RPMI7951 (cell line): ENCODE data around the gene NDEL1. TPM values are rescaled to one million over a fixed set of nuclear protein-coding genes. Genes with fewer than 3 reads are reported as not detected.

Experiments
- DNase-seq: peaks from one replicate; pipeline ENCODE4 v3.0.0-alpha.2; 2012; ENCODE audit warnings: low read depth
- total RNA-seq: library from RNA; depleted of rRNA; stranded (reverse); fragments of >200 nt; shearing (Covaris generic); gene quantifications from 2 replicates; pipeline ENCODE4 v1.2.3, GENCODE V29; 2014

The NDEL1 gene
- total RNA-seq, 1 experiment from 2014 or later: 23.6 TPM

DNA sequence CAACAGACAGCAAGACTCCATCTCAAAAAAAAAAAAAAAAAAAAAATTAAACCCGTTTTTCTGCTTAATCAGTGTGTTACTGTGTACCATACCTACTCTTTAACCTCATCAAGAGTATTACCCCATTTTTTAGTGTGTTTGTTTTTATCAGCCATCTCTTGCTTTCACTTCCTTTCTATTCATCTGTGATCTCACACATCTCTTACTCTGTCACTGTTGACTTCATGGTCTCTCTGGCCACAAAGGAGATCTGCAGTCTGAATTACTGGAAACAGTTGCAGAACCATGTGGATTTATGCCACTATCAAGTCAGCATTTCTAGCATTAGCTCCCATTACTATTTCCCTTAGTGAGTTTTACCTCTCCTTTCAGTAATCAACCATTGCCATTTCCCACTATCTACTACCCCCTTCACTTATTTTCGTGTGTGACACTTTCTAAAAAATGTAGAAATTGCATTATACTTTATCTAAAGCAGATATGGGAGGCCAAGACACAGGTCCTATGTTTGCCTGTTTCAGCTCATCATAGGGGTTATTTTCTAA, 20.1 kb downstream of the NDEL1 start:
- no peak for DNase-seq

DNA sequence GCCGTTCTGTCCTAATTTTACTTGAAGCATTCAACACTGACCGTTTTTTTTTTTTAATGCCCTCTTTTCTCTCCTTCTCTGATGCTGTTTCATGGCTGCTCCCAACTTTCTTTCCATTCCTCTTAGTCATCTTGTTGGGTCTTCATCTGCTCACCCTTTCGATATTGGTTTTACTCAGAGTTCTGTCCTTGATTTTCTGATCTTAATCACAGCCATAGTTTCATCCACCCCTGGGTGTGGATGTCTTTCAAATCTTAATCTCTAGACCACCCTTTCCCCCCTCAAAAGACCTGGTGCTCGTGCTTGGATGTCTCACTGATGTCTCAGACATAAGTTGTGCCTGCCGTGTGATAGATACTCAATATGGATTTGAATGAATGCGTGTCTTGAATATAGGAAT, 22.4 kb downstream of the NDEL1 start:
- no peak for DNase-seq

DNA sequence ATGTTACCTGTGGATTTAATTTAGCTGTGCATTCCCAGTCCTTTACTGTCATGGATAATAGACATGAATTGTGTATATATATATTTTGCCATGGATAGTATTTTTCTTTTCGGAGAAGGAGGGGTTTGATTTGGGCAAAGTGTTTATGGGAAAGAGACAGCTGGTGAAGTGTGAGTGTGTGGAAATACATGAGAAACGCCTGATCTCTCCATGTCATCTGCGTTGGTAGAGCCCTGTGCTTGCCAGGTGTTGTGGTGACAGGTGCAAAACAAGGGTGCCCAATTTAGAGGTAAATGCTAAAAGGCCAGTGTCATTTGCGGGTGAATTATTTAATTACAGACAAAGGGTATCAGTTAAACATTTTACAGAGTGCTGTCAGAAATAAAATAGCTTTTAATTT, 23.4 kb downstream of the NDEL1 start:
- no peak for DNase-seq

DNA sequence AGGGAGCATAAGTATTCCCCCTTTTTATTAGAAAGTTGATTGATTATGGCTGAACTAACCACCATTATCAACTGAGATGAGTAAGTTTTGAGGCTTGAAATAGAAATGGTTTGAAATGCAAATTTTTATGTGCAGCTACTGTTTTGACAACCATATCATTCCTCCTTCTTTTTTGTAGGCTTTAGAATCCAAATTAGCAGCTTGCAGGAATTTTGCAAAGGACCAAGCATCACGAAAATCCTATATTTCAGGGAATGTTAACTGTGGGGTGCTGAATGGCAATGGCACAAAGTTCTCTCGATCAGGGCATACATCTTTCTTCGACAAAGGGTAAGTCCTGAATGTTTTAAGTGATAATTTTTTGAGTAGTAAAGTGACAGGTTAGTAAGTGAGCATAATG, 24.1 kb downstream of the NDEL1 start:
- DNase-seq: no peak

DNA sequence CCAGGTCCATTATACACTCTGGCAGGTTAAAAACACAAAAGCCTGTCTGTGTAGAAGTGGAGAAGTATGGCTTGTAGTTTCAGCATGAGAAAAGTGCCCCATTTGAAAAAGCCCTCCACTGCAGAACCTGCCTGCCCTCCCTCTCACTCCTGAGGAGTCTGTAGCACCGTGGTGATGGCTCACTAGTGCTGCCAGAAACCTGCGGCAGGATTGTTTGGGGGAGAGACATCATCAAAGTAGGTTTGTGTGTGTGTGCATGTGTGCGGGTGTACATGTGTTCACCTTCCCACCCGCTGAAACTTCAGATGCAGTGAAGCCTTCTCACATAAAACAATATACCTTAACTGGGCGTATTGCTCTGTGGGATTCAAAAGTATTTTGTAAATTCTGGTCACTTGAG, 26.9 kb downstream of the NDEL1 start:
- no peak for DNase-seq

DNA sequence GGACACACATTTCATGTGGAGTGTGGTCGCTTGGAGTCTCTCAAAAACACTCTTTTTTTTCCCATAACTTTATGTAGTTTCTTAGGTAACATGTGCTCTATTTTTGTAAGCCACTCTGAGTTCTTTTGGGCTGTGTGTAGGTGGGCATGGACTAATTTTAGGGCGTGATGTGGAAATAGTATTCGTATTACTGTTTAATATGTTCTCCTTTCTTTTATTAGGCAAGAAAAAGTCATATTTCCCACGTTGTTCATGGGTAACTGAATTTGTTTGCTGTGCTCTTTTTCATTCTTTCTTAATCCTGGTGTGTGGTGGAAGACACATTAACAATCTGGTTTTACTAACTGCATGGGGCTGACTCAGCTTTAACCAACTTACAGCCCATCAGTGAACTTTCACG, 27.4 kb downstream of the NDEL1 start:
- no peak for DNase-seq

DNA sequence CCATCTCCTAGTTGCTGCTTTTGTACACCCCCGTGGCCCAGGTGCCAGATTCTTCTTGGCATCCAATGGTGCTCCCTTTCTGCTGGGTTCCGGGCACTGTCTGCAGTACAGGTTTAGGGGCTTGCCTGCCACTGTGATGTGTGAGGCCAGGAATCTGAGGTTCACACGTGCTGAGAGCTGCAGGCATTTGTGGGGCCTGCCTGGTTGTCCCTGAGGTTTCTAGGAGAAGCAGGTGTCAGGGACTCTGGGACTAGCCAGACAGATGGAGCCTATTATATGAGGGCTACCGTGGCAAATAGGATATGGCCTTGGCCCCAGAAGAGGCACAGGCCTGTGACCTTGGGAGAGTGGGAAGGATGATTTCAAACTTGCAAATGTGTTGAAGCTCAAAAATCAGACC, 29.3 kb downstream of the NDEL1 start:
- no peak for DNase-seq

DNA sequence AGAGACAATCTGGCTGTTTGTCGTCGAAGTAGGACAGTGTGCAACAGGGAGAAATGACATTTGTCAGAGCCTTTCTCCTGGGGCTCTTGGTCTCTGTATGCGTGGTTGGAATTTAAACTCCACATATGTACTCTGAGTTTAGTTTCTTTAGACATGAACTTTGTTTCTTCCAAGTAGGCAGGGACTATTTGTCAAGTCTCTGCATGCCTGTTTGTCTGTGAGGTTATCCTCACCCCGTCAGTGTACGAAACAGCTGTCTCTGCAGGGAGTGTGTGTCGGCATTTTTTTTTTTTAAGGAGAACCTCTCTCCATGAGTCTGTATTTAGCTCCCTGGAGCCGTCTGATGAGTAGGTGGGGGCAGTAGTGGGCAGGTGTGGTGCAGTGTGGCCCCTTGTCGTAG, 29.7 kb downstream of the NDEL1 start:
- no peak for DNase-seq

DNA sequence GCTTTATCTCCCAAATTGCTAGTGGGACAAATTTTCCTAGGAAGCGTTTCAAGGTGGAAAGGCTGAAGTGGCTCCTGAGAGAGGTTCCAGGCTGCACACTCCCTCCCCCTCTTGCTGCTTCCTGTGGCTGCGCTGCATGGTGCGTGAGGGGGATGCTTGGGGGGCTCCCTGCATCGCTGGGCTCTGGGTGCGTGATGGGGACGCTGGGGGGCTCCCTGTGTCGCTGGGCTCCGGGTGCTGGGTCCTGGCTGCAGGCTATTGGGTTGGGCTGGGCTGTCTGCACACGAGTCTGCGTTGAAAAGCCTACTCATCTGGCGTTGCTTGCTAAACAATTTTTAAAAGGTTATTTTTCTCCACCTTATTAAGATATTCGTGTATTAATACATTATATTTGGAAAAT, 30.1 kb downstream of the NDEL1 start:
- no peak for DNase-seq

DNA sequence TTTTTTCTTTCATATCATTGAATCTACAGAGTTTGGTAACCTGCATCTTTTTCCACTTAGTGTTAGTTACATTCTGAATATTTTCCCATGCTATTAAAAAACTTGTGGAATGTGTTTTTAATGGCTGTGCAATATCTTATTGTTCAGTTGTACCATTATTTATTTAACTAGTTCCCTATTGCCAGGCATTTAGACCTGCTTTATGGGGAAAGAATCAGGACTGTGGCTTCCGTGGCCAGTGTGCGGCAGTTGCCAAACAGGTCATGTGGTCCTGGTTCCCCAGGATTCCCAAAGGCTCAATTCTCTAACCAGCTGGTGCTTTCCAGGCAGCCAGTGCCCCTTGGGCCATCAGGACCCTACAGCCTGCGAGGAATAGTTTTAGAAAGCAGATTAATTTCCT, 30.8 kb downstream of the NDEL1 start:
- no peak for DNase-seq

DNA sequence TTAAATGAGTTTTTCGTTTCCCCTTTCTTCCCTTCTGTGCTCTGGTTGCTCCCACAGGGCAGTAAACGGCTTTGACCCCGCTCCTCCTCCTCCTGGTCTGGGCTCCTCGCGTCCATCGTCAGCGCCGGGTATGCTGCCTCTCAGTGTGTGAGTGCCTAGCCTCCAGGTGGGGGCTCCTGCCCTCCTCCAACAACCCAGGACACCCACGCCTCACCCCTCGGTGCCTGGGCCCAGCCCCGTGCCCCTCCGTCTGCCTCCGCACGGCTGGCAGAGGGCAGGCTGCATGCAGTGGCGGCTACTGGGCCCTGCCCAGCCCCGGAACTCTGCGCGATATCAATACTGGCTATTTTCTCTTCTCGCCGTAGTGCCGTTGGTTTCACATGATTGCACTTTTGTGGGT, 31.2 kb downstream of the NDEL1 start:
- DNase-seq: no peak

DNA sequence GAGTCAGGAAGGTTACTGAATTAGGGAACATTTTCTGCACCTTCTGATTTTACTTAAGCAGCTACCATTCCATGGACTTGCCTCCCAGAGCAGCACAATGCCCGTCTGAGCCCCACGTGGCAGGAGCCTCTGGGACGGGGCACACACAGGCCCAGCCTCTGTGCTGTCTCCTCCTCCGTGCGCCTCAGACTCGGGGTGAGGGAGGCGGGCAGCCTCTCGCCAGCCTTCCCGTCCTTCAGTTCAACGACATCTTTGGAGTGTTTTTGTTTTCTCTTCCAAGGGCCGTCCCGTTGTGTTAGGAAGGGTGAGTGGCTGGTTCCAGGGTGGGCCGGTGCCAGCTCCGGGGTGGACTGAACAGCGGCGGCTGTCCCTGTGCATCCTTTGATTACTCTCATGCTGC, 31.8 kb downstream of the NDEL1 start:
- no peak for DNase-seq

DNA sequence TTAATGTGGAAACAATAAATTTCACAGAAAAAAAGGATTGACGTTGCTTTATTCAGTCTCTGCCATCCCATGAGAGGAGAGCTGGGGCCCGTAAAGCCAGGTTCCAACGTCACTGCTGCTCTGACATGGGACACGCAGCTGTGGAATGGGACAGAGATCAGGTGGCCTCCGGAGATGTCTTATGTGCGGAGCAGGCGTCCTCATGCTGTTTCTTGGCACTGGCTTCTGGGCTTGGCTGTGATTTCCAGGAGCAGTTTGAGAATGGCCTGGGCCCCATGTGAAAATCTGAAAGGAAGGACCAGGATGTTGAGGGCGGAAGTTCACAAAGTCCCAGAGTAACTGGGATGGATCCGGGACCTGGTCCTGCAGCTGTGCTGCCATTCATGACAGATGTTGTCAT, 32.4 kb downstream of the NDEL1 start:
- no peak for DNase-seq

DNA sequence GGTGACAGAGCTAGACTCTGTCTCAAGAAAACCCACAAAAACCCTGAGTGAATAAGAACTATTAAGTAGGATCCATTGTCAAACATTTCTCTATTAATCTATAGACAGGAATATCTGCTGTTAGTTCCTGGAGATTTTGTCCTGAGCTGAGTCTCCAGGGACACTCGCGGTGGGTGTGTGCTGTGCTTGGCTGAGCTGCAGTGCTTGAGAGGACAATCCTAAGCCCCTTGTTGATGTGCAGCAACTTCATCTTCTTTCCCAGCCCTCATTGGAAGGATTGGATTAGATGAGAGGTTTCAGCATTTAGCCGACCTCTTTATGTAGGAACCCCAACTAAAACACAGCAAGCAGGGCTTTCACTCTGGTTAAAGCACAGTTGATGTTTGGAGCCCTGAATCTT, 33.3 kb downstream of the NDEL1 start:
- DNase-seq: no peak

DNA sequence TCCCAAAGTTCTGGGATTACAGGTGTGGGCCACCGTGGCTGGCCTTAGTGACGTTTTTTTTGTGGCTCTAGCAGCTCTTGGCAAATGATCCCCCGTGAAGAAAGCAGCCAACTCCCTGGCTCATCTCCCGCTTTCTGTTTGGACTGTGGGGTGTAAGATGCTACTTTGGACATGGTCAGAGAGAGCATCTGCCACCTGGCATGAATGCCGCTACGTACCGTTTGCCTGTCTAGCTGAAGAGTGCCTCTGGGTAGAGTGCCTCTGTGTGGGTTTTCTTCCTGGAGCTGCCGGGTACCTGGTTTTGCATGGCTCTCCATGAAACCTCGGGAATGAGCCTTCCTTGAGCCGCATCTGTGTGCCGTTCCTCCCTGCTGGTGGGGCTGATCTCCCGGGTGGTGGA, 34.3 kb downstream of the NDEL1 start:
- DNase-seq: no peak

DNA sequence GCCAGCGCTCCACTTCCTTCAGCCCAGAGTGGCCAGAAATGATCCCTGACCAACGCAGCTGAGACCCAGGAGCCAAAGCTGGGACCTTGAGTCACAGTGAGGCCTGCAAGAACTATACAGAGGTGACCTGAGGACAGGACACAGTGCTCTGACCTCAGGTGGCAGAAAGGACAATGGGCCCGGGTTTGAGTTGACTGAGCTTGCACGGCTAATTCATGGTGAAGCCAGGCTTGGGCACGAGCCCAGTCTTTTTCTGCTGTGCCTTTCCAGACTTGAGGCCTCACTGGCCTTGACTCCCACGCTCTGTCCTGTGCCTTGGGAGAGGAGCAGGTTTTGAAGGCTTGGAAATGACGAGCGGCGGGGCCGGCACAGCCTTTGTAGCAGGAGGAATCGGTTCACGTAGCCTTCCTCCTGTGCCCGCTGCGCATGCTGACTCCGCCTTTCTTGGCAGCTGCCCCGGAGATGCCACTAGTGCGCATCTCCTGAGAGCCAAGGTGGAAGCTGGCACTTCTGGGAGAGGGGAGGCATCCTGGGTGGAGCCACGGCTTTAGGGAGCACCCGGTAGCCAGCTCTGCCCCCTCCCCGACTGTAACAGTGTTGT, 34.9 kb downstream of the NDEL1 start:
- no peak for DNase-seq

DNA sequence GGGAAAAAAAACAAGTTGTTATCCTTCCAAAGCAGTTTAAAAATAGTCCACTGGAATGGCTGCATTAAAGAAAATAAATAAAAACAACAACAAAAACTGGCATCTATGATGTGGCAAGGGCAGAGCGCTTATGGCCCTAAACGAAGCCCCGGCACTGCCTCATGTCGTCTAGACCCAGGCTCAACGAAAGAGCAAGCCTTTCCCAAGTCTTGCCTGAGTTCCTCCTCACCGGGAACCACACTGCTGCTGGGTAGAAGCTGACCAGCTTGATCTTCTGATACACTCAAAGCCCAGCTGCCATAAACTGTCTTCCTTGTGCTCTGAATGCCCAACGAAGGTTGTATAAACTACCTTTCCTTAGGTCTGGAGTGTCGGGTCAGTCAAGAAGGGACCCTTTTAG, 37.0 kb downstream of the NDEL1 start:
- no peak for DNase-seq

DNA sequence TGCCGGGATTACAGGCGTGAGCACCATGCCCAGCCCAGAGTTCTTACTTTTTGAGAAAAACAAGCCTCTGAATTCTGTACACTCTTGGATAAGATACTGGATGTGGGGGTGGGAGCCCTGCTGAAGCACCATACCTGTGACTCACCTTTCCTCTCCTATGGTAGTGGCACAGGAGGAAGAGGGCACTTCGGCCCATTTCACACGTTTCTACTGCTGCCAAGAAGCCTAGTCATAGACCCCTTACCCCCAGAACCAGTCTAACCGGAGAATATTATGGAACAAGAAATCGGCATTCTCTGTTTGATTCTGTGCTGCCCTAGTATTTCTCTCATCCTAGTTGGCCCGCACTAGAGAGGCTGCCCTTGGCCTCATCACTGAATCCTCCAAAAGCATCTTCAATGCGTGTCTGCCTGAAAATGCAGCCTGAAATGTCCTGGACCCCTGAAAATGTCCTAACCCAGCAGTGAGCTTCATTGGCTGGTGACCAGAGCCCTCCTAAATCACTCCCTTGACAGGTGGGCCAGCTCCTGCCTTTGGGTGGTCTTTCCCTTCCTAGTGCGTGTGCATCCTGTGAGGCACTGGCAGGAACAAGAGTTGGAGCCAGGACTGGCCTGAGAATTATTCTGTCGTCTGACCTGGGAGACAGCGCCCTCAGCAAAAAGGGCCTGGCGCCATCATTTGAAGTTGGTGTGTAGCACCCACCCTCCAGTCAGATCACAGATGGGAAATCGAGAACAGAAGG, 37.9 kb downstream of the NDEL1 start:
- DNase-seq: no peak

DNA sequence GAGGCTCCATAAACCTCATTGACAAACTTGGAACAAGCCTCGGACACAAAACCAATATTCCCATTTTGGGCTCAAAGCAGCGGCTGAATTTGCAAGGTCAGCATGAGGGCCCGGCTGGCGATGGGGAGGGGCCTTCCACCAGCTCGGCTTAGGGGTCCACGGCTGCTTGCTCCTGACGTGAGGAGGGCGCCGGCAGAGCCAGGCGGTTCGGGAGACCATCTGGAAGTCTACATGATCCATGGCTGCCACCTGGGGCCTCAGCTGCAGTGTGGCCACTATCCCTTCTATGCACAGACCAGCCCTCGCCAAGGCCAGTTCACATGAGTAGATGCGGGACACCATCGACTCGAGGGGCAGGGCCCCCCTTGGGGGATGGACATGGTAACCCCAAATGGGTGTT, 39.1 kb downstream of the NDEL1 start:
- DNase-seq: no peak

DNA sequence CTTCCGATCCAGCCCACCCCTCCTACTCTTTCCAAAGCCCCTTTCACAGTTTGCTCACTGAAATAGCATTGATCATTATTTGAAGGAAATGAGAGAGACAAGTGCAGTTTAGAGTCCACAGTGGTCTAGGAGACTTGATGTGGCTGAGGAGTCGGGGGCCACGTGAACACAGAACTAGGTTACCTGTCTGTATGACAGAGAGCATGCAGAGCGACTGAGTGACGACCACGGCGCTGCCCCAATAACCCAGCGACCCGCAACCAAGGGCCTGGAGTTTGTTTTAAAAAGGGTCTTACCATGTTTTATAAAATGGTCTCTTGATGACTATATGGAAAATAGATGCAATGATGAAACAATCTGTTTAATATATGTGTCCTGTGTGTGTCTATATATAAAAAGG, 39.5 kb downstream of the NDEL1 start:
- DNase-seq: no peak

DNA sequence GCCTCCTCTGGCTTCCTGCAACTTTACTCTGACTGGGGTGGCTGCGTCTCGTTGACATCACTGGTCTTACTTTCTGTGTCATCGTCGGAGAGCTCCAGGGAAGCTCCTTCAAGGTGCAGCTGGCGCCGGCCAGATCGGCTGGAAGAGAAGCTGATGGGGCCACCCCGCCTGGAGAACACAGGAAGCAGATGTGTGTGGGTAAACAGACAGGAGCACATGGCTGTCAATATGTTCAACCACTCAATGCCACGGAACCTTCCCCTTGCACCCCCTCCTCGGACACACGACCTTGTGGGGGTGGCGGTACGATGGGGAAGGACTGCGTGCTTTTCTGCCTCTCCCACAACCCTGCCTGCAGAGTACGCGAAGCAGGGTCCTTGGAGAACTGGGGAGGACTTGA, 40.1 kb downstream of the NDEL1 start:
- DNase-seq: no peak

DNA sequence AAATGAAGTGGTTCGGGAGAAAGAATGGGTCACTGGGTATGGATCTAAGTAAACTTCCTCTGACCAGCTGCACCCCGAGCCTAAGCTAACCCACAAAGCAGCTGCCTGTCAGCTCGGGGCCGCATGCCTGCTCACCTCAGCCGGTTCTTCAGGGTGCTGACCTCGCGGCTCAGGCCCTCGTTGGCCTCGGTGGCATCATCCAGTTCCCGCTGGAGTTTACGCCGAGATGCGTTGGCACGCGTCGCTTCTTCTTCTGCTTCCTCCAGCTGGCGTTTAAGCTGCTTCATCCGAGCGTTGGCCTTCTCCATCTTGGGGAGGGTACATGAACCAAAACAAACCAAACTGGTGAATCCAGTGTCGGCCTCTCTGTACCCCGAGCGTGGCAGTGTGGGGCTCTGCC, 41.1 kb downstream of the NDEL1 start:
- DNase-seq: no peak

DNA sequence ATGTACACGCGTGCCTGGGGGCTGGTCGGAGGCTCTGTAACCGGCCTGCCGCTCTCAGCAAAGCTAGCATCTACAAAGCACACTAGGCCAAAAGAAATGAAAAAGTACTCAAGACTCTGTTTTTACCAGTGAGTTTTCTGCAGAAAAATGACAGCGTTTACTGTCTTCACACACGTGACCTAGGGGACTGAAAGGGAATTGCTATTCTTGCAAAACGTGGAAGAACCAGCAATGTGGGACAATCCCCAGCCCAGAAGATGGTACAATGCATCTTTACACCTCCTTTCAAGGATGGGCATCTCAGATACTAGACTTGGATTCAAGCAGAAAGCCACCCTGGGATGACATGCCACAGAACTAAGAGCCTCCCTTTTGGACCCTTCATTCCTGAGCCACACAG, 41.5 kb downstream of the NDEL1 start:
- DNase-seq: no peak
